Mesenteric fat pad (tissue), 1 donor: Measurements from ENCODE around the gene LRMDA. TPM values are rescaled to one million over a fixed set of nuclear protein-coding genes. Genes with fewer than 3 reads are reported as not detected.
"Not testable (repeated sequence)": the region's sequence is repeated elsewhere in the genome, so short reads cannot be mapped to it uniquely, and the experiment has no call there.

Experiments
- DNase-seq: peaks from one replicate; pipeline ENCODE4 v3.0.0-alpha.2; 2020; ENCODE audit warnings: low spot score
- total RNA-seq: library from RNA; stranded (reverse); fragmentation: NEBNext Ultra II Directional; extraction: Animal tissue kit (Norgen Biotek cat#: 25700); gene quantifications from one replicate; pipeline ENCODE4 v1.2.1, GENCODE V29; 2021
- donor health status: DM: yes; HTN: yes; CAD: no.

LRMDA gene
- total RNA-seq, 1 donor from 2014 or later: 26.6 TPM

- no peak for DNase-seq
Measured at GRCh38 chr10:75733135-75733890, 301.9 kb downstream of the LRMDA start.

- DNase-seq: no peak
Measured at GRCh38 chr10:75736151-75736640, 304.8 kb downstream of the LRMDA start.

GRCh38 chr10:75736889-75737579 lies 305.6 kb downstream of the LRMDA start:
- no peak for DNase-seq

GRCh38 chr10:75737580-75737949 lies 306.1 kb downstream of the LRMDA start:
- DNase-seq: no peak

GRCh38 chr10:75738924-75739323 lies 307.5 kb downstream of the LRMDA start:
- no peak for DNase-seq

GRCh38 chr10:75739414-75740143 lies 308.2 kb downstream of the LRMDA start:
- DNase-seq: no peak

GRCh38 chr10:75740541-75740940 lies 309.1 kb downstream of the LRMDA start:
- DNase-seq: no peak

GRCh38 chr10:75742355-75742754 lies 310.9 kb downstream of the LRMDA start:
- DNase-seq: no peak

GRCh38 chr10:75743291-75743778 lies 311.9 kb downstream of the LRMDA start:
- no peak for DNase-seq

- DNase-seq: no peak
Measured at GRCh38 chr10:75744261-75744660, 312.8 kb downstream of the LRMDA start.

GRCh38 chr10:75746356-75746755 lies 314.9 kb downstream of the LRMDA start:
- DNase-seq: no peak

- DNase-seq: not testable (repeated sequence)
Measured at GRCh38 chr10:75750093-75750875, 318.9 kb downstream of the LRMDA start.

GRCh38 chr10:75751232-75751631 lies 319.8 kb downstream of the LRMDA start:
- no peak for DNase-seq

- DNase-seq: no peak
Measured at GRCh38 chr10:75753621-75754020, 322.2 kb downstream of the LRMDA start.

- no peak for DNase-seq
Measured at GRCh38 chr10:75754096-75754831, 322.8 kb downstream of the LRMDA start.

GRCh38 chr10:75755528-75755927 lies 324.1 kb downstream of the LRMDA start:
- no peak for DNase-seq

- DNase-seq: no peak
Measured at GRCh38 chr10:75761289-75761688, 329.9 kb downstream of the LRMDA start.

- no peak for DNase-seq
Measured at GRCh38 chr10:75762431-75762802, 331.0 kb downstream of the LRMDA start.

GRCh38 chr10:75763652-75764051 lies 332.2 kb downstream of the LRMDA start:
- DNase-seq: no peak
